ENCODE measurements around the gene CCNF.

DNA sequence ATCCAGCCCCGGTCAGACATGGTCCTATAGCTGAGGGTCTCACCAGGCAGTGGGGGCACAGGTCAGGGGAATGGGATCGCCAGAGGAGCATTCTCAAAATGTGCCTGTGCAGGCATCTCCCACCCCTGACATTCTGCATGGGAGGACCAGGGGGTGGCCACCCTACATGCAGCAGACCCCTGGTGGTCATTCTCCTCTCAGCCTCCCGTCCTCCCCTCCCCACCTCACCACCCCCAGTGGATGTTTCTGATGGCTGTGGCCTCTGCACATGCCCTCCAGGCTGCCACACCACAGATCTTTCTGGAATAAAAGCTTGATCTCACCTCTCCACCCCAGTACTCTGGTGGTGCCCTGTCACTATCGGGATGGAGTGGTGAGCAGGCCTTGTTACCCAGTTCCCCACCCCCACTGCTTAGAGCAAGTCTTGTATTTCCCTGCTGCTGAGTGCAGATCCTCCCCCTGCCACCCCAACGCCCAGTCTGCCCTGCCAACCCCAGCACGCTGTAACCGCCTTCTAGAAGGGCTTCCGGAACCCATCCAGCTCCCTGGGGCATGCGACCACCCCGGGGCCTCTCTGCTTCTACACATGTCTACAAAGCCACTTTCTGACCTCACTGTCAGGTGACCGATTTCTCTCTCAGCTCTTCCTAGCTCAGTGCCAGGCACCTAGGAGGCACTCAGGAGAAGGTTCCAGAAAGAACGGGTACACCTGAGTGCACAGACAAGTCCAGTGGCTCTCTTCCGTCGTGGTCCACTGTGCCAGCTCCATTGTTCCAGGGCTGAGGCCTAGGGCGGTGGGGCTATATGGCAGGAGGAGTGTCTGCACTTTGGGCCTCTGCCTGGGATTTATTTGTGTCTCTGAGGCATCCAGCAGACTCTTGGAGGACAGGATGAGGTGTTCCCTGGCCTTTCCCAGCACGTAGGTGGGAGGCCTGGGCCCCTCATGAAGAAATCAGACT, 55.0 kb downstream of the CCNF start:
- TF ChIP-seq, protein P1, sequence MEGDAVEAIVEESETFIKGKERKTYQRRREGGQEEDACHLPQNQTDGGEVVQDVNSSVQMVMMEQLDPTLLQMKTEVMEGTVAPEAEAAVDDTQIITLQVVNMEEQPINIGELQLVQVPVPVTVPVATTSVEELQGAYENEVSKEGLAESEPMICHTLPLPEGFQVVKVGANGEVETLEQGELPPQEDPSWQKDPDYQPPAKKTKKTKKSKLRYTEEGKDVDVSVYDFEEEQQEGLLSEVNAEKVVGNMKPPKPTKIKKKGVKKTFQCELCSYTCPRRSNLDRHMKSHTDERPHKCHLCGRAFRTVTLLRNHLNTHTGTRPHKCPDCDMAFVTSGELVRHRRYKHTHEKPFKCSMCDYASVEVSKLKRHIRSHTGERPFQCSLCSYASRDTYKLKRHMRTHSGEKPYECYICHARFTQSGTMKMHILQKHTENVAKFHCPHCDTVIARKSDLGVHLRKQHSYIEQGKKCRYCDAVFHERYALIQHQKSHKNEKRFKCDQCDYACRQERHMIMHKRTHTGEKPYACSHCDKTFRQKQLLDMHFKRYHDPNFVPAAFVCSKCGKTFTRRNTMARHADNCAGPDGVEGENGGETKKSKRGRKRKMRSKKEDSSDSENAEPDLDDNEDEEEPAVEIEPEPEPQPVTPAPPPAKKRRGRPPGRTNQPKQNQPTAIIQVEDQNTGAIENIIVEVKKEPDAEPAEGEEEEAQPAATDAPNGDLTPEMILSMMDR (IDR thresholded peaks at IDR 0.05), result no peak
- TF ChIP-seq POLR2A (IDR thresholded peaks at IDR 0.05), result no peak

Measured in body of pancreas (tissue), 4 donors.